HG02610 (cell line): ENCODE measurements around the gene SPART.
A peak's percentile ranks its signal among the peaks of the same experiment; 100 is the strongest.

Experiments used
- ATAC-seq: cut with Tn5 transposase; IDR thresholded peaks from one replicate; pipeline ENCODE4 v1.9.1; 2021; ENCODE audit warnings: mild to moderate bottlenecking, moderate library complexity; ENCODE audit not compliant: unreplicated experiment

Gene SPART, protein sequence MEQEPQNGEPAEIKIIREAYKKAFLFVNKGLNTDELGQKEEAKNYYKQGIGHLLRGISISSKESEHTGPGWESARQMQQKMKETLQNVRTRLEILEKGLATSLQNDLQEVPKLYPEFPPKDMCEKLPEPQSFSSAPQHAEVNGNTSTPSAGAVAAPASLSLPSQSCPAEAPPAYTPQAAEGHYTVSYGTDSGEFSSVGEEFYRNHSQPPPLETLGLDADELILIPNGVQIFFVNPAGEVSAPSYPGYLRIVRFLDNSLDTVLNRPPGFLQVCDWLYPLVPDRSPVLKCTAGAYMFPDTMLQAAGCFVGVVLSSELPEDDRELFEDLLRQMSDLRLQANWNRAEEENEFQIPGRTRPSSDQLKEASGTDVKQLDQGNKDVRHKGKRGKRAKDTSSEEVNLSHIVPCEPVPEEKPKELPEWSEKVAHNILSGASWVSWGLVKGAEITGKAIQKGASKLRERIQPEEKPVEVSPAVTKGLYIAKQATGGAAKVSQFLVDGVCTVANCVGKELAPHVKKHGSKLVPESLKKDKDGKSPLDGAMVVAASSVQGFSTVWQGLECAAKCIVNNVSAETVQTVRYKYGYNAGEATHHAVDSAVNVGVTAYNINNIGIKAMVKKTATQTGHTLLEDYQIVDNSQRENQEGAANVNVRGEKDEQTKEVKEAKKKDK

GRCh38 chr13:36346222-36347083 lies at the start of gene SPART:
Gene SPART, minus strand, starts transcription at chr13:36346394. Its CDS starts 10,564 bp downstream, at chr13:36335830.
- ATAC-seq, result peak; percentile 92

DNA sequence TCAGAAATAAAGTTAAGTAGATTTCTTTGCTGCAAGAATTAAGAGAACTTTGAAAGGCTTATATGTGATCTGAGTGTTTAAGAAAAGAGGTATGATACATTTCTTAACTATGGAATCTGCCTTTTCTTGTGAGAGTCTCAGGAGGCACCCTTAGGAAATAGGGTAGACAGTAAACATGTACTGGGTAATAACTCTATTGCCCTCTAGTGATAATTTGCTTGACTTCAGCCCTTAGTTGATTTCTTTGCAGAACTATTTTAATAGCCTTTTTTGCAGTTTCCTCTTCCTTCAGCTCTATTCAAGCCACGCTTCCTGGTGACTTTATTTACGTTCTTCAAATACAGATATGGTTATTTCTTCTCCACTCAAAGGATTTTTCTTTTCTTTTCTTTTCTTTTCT lies 49.1 kb upstream of the SPART start:
- no peak for ATAC-seq

DNA sequence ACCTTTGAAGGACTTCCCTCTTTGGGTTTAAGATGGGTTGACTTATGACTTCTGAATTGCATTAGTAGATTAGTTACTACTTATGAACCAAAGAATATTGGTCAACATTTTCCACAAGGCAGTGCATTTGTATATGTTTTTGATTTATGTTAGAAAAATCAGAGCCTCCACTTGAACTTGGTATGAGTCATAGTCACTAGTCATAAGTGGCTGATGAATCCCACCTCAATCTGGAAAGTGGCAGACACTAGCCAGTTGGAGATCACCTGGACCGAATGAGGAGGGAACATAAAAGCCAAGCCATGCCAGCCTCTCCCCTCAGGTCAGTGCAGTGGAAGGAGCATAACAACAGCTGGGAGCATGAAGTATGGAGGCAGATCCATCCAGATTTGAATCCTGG lies 39.3 kb upstream of the SPART start:
- no peak for ATAC-seq

- no peak for ATAC-seq
Observed at GRCh38 chr13:36382030-36382429, 35.8 kb upstream of the SPART start.

DNA sequence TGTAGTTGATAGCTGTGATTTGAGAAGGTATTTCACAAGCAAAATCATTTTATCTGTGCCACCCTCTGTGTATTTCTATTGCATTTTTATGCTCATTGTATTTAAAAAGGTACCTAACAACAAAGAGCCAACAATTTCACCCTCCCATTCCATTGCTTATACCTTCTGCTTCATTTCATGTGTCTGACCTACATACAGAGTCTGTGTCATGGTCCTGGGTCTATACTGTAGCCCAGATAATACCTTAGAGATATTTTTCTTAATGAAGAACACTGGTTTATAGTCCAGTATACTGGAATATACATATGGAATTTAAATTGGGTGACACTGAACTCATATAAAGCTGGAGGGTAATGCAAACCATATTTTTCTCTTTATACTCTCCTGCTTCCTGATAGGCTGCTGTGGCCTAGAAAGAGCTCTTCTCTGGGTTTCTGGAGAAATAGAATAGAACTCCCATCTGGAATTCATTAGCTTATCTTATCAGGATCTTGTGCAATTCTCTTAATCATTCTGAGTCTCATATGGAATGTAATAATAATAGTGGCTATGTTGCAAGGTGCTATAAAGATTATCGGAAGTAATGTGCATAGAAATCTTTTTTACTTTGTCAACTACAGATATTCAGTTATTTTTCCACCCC lies 31.8 kb upstream of the SPART start:
- no peak for ATAC-seq

DNA sequence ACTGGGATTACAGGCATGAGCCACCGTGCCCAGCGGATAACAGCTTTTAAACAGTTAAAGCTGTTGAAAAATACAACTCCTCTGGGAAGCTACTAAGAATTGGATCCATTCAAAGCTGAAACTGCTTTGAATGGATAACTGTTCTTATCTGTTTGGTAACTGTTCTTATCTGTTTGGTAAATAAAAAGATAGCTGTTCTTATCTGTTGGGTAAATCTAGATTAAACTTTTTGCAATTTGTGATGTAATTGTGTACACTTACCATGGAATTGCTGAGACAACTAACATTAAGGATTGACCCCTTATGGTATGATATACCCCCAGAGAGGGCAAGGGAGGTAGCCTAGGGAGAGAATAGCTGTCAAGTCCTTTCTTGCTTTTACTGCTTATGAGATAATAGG lies 27.9 kb upstream of the SPART start:
- ATAC-seq, result no peak

- no peak for ATAC-seq
Observed at GRCh38 chr13:36371185-36371584, 25.0 kb upstream of the SPART start.

DNA sequence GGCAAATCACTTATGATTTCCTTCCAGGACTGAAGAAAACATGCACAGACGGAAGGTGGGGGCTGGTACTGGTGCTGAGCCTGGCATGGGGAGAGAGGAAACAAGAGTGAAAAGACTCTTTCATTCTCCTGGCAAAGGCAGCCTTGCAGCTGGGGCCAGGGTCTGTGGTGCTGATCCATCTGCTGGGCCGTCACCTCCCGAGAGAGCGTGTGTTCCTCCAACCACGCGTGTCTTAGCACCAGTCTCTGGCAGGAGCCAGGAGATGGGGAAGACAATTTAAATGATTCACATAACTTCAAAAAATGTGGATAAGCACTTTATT lies 23.9 kb upstream of the SPART start:
- no peak for ATAC-seq

DNA sequence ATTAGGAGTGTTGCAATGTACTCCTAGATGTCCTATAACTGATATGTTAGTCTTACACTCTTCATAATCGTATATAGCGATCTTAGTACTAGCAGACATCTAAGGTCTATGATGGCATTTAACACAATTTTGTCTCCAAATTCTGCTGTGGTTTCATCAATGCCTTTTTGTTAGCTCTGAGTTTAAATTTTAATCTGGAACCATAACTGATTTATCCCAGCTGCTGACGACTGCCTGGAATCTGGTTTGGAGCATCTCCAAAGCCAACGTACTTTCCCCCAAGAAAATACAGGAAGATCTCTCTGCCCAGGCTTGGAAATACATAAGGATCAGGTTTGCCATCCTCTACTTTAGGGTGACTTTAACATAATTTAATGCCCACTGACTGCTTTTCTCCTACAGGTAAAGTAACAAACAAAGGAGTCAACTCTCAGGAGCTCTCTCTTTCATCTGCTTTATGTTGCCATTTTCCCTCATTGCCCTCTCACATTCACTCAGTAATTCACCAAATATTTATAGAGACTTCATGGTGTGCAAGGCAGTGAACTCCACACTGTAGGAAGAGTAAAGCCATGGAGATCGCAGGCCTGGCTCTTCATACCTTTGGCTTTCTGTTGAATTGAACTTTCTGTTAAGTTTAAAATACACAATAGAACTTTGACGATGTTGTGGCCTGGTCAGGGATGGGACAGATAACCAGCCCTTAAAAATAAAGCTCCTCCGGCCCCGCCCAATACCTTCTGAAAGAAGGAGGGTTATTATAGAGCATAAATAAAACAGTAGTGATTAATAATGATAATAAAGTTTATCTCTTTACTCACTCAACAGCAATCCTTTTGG lies 23.3 kb upstream of the SPART start:
- ATAC-seq, result no peak

GRCh38 chr13:36366031-36366430 lies 19.8 kb upstream of the SPART start:
- ATAC-seq, result no peak

DNA sequence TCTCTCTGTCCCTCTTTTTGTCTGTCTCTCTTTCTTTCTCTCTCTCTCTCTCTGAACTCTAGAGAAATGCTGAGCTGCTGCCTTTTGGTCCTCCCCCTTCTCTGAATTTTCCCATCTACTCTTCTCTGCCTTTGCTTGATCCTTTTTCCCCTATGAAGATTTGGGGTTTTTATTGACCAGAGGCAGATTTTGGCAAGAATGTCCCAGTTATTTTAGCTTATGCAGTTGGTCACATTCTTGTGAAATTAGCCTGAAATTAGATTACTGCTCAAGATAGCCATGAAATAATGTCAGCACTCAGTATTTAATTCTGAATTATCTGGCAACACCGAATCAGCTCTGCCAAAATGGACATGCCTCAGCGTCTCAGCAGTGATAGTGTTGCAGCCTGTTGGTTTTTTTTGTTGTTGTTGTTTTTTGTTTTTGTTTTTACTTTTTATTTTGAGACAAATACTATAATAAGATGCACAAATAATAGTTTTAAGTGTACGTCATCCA lies 17.2 kb upstream of the SPART start:
- no peak for ATAC-seq

- no peak for ATAC-seq
Observed at GRCh38 chr13:36362914-36363313, 16.7 kb upstream of the SPART start.

GRCh38 chr13:36362251-36362650 lies 16.1 kb upstream of the SPART start:
- ATAC-seq, result no peak

DNA sequence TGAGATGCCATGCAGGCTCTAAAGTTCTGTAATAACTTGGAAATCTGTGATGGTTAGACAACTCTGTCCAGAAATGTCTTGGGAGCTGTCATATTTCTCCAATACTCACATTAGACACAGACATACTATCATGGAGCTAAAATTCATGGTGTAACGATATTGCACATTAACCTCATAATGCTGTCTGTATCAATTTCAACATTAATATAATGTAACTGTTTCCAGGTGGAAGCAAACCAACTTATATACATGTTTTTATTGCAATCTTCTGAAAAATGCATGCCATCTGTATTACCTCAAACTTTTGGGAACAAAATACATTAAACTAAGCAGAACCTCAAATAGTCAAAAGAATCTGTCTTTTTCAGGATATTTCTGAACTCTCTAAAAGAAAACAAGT lies 14.7 kb upstream of the SPART start:
- no peak for ATAC-seq

DNA sequence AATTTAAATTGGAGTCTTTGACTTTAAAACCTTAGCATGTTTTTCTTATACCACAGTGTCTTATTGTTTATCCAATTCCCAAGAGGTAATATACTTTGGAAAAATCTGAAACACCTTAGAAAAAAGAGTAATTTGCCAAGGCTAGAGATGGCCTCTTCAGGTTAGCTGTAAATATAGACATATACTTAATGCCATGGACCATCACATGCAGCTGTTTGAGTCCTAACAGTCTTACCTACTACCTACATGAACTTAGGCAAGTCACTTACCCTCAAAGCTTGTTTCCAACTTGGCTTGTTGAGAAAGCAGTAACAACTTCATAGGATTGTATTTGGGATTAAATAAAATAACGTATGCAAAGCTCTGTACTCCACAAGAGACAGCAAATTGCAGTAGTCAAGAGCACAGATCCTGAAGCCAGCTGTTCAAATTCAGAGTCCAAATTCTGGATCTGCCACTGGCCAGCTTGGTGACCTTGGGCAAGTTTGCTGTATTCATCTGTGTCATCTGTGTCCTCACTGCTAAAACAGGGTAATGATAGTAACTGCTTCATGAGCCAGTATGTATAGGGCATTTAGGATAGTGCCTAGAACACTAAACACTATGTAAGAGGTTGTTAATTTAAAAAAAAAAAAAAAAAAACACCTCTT lies 13.2 kb upstream of the SPART start:
- no peak for ATAC-seq

- ATAC-seq, result no peak
Observed at GRCh38 chr13:36358175-36358718, 12.1 kb upstream of the SPART start.

GRCh38 chr13:36357692-36358091 lies 11.5 kb upstream of the SPART start:
- no peak for ATAC-seq

DNA sequence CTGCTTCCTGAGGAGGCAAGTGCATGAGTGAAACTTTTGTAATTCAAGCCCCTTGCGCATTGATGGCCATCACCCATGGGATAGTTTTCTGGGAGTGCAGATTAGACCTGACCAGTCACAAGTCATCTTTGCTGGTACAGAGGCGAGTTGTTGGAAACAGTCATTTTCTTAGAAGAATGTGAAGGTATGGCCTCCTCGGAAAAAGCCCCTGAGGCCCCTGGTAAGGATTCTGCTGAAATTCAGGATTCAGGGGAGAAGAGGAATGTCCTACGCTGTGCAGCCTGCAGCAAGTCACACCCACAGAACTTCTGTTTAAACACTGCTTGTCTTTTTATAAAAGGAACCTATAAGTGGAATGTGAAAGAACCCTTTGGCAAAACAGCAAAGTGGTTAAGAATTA lies 11.0 kb upstream of the SPART start:
- no peak for ATAC-seq

- no peak for ATAC-seq
Observed at GRCh38 chr13:36356058-36356457, 9.9 kb upstream of the SPART start.
